ENCODE results near the gene LAMP1.
"Not testable (repeated sequence)": the region's sequence is repeated elsewhere in the genome, so short reads cannot be mapped to it uniquely, and the experiment has no call there.

LAMP1 gene, protein sequence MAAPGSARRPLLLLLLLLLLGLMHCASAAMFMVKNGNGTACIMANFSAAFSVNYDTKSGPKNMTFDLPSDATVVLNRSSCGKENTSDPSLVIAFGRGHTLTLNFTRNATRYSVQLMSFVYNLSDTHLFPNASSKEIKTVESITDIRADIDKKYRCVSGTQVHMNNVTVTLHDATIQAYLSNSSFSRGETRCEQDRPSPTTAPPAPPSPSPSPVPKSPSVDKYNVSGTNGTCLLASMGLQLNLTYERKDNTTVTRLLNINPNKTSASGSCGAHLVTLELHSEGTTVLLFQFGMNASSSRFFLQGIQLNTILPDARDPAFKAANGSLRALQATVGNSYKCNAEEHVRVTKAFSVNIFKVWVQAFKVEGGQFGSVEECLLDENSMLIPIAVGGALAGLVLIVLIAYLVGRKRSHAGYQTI

DNA sequence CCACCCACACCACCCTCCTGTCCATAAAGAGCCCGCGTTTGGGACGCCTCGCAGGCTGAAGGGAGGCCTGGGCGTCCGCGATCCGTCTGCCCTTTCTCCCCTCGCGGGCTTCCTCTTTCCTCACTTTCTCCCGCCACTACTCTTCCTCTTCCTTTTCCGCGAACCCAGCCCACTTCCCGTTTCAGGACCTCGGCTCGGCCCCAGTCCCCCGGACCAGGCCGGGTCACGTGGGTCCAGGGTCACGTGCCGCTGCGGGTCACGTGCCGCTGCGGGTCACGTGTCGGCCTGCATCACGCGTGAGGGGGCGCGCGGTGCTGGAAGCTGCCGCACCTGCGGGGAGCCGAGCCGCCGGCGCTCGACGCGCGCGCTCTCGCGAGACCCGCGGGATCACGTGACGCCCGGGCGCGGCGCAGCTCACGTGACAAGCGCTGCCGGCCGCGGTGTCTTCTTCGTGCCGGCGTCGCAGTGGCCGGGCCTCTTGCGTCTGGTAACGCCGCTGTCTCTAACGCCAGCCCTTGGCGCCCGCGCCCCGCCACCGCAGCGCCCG is at the start of gene LAMP1:
LAMP1 (plus strand) TSS at position 417 of the 547 bp plus-strand sequence. CDS start 196 bp downstream, outside the sequence.
- Histone ChIP-seq H2AFZ (peak within 1 kb of the TSS; percentile 90), H3K9ac (peak within 1 kb of the TSS; percentile 72), H3K27me3 (ENCODE audit: control insufficient read depth, insufficient read depth, low read length) (no peaks in the 10 kb centered on the region), H3K79me2 (peaks cover 12% of the 10 kb centered on the region), H3K36me3 (ENCODE audit: control insufficient read depth, insufficient read depth, low read length) (no peaks in the 10 kb centered on the region), H3K4me2 (ENCODE audit: low read length) (peak within 1 kb of the TSS; percentile 92), H3K4me1 (peaks cover 2% of the 10 kb centered on the region), H3K4me3 (ENCODE audit: low read depth, low read length) (peak within 1 kb of the TSS; percentile 89), H3K9me3 (ENCODE audit: control insufficient read depth, low read length) (no peaks in the 10 kb centered on the region), H3K27ac (peak within 1 kb of the TSS; percentile 83)
- TF ChIP-seq, protein P1, sequence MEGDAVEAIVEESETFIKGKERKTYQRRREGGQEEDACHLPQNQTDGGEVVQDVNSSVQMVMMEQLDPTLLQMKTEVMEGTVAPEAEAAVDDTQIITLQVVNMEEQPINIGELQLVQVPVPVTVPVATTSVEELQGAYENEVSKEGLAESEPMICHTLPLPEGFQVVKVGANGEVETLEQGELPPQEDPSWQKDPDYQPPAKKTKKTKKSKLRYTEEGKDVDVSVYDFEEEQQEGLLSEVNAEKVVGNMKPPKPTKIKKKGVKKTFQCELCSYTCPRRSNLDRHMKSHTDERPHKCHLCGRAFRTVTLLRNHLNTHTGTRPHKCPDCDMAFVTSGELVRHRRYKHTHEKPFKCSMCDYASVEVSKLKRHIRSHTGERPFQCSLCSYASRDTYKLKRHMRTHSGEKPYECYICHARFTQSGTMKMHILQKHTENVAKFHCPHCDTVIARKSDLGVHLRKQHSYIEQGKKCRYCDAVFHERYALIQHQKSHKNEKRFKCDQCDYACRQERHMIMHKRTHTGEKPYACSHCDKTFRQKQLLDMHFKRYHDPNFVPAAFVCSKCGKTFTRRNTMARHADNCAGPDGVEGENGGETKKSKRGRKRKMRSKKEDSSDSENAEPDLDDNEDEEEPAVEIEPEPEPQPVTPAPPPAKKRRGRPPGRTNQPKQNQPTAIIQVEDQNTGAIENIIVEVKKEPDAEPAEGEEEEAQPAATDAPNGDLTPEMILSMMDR (IDR thresholded peaks at IDR 0.05) = no peak

DNA sequence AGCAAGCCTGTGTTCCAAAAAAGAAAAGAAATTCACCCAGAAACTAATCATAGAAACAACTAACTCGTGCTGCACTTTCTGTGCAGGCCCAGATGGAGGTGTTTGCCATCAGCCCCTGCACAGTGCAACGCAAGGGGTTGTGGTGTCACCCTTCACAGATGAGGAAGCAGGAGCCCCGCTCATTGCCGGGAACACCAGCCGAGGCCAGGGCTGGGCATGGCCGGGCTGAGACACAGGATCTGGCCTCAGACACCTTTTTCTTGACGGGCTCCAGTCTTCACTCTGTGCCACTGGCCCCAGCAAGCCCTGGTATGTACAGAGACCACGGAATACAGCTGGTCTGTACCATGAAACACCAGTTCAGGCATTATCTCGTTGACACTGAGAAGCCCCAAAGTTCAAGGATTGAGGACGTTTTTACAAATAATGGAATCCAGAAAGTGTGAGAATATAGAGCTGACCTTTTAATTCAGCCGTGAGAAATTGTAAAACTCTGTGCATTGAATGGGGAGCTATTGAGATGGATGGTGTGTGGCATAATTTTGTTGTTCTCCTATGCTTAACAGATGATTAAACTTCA is 44.4 kb upstream of the LAMP1 start:
- Histone ChIP-seq H2AFZ (no peak overlapping the region), H3K4me3 (ENCODE audit: low read depth, low read length) (no peak overlapping the region), H3K36me3 (ENCODE audit: control insufficient read depth, insufficient read depth, low read length) (no peaks in the 10 kb centered on the region), H3K27ac (no peak overlapping the region), H3K4me2 (ENCODE audit: low read length) (no peak overlapping the region), H3K9ac (no peak overlapping the region), H3K27me3 (ENCODE audit: control insufficient read depth, insufficient read depth, low read length) (no peaks in the 10 kb centered on the region), H3K9me3 (ENCODE audit: control insufficient read depth, low read length) (no peaks in the 10 kb centered on the region), H3K79me2 (no peaks in the 10 kb centered on the region), H3K4me1 (no peaks in the 10 kb centered on the region)
- TF ChIP-seq, protein P1 (IDR thresholded peaks at IDR 0.05) = no peak

DNA sequence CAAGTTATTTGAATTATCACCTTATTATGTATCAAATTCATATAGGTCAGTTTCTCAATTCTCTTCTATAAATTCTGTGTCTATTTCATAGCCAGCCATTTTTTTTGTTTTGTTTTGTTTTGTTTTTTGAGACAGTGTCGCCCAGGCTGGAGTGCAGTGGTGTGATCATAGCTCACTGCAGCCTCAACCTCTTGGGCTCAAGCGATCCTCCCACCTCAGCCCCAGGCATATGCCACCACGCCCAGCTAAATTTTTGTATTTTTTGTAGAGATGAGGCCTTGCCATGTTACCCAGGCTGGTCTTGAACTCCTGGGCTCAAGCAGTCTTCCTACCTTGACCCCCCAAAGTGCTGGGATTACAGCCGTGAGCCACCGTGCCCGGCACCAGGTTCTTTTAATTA is 39.1 kb upstream of the LAMP1 start:
- not testable (repeated sequence) for H2AFZ ChIP-seq; H3K4me3 ChIP-seq (ENCODE audit: low read depth, low read length); H3K79me2 ChIP-seq; H3K27me3 ChIP-seq (ENCODE audit: control insufficient read depth, insufficient read depth, low read length); H3K9ac ChIP-seq; H3K27ac ChIP-seq; H3K36me3 ChIP-seq (ENCODE audit: control insufficient read depth, insufficient read depth, low read length); H3K9me3 ChIP-seq (ENCODE audit: control insufficient read depth, low read length); H3K4me1 ChIP-seq; H3K4me2 ChIP-seq (ENCODE audit: low read length)

DNA sequence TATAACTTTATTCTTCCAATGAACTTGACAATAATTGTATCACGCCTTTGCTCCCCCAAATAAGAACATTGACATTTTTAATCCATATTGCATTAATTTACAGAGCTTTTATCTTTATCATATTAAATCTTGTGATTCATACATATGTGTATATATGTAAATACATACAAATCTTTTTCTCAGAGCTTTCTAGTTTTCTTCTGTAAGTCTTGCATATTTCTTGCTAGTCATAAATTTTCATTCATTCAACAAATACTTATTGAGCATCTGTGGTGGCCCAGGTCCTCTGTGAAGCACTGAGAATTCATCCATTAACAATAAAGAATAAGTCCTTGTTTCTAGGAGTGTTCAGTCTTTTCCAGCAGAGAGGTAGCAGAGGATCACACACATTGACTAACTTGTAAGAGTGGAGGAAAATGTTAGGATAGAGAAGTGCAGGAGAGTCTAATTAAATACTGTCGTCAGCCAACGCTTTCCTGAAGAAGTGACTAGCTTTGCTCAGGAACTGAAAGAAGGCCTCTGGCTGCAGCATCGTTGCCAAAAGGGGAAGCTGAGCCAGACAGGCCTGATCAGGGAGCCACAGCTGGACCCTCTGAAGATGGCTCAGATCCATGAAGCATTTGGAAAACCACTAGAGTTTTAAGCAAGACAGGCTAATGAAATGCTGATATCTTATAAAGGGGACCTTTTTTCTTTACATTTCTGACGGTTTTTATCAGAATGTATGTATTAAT is 38.6 kb upstream of the LAMP1 start:
- Histone ChIP-seq H3K4me1 (no peaks in the 10 kb centered on the region), H2AFZ (no peak overlapping the region), H3K27ac (no peak overlapping the region)

More for the DNA sequence above, 38.6 kb upstream of the LAMP1 start:
- Histone ChIP-seq H3K9me3 (ENCODE audit: control insufficient read depth, low read length) (no peaks in the 10 kb centered on the region), H3K4me3 (ENCODE audit: low read depth, low read length) (no peak overlapping the region), H3K27me3 (ENCODE audit: control insufficient read depth, insufficient read depth, low read length) (no peaks in the 10 kb centered on the region), H3K4me2 (ENCODE audit: low read length) (no peak overlapping the region), H3K36me3 (ENCODE audit: control insufficient read depth, insufficient read depth, low read length) (no peaks in the 10 kb centered on the region), H3K9ac (no peak overlapping the region), H3K79me2 (no peaks in the 10 kb centered on the region)
- TF ChIP-seq, protein P1 (IDR thresholded peaks at IDR 0.05) = no peak
